Ramos (cell line): ENCODE data around the gene TSPAN18.

Experiments
- in situ Hi-C: fragments of 300-500 bp; cut with MboI; formaldehyde crosslinking; loops from one replicate; pipeline ENCODE4 v1.14.3; 2022; ENCODE audit warnings: low sequenced_read_pairs; ENCODE audit not compliant: unreplicated experiment

Gene TSPAN18

DNA sequence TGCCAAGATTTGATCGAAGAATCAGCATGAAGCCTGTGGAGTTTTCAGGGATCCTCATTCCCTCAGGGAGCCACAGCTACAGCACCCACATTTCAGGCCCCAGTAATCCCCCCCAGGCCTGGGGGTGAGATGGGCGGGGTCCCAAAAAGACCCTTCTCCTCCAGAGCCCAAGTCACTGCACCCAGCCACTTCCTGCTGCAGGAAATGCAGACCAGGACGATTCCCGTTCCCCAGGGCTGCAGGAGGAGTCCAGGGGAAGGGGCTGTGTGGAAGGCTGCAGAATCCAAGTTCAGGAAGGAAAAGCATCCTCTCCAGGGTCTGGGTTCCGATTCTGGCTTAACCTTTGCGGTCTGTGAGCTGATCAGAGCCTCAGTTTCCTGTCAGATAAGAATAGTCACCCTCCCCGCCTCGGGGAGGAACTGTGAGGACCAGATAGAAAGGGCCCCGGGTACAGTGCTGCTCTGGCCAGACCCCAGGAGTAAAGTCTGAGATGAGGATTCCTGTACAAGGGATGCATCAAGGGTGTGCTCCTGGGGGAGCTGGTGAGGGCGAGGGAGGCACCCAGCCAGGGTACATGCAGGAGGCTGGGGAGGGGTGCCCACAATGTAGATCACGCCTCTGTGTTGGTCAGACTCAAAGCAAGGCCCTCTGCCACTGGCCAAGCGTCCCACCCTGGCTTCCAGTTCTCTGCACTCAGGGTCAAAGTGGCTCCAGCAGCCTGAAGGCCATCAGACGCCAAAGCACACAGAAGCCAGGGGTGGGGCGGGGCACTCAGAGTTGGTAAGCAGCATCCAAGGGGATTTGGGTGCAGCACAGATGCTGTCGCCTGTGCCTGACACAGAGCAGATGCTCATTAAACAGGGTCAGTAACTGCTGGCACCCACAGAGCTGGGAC, 254.0 kb downstream of the TSPAN18 start:
- in situ Hi-C loops = no loop called here
